GM19193 (cell line): ENCODE results near the gene OR8G1.

Experiments used
- POLR2A ChIP-seq: IDR thresholded peaks from 4 replicates; pipeline ENCODE4 v1.6.1; 2011; ENCODE audit not compliant: insufficient read depth, insufficient read length; ENCODE audit errors: extremely low read depth

Gene OR8G1

DNA sequence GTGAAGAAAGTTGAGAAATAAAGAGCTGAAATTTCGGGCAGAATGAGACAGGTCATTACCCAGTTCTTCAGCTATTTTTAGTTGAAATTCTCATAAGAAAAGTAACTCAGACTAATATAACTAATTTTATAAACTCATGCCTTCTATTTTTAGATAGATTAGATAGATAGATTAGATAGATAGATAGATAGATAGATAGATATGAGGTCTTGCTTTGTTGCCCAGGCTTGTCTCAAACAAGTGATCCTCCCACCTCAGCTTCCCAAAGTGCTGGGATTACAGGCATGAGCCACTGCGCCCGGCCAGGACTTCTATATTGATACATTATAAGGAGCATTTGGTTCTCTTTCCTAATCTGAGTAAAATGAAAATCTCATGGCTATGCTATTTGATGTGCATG, 26.9 kb upstream of the OR8G1 start:
- TF ChIP-seq POLR2A, result no peak

DNA sequence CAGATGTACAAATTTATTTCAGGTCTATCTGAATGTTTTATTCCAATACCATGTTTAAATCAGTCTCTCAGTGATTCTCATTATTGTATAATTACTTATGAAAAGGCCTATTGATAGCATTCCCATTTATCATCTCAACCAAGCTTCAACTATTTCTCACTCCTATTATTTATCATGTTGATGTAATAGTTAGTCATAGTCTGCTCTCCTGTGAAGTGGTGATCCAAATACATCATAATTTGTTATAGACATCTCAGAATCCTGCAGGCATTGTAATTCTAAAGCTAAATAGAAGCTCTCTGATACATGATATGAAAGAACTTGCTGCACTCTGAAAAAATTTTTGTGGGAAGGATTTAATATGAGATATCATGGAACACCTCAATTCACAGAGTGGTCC, 21.8 kb upstream of the OR8G1 start:
- TF ChIP-seq POLR2A, result no peak

DNA sequence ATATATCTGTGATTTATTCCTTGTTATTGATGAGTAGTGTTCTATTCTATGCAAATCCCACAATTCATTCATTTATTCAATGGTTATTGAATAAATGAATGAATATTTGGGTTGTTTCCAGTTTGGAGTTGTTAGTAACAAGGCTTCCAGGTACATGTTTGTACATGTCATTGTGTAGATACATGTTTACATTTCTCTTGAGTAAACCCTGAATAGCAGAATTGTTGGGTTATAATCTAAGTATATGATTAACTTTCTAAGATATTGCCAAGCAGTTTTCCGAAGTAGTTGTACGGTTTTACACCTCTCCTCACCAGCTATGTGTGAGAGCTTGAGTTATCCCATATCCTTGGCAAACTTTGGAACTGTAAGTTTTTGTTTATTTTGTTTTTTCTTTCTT, 18.5 kb upstream of the OR8G1 start:
- TF ChIP-seq POLR2A, result no peak

DNA sequence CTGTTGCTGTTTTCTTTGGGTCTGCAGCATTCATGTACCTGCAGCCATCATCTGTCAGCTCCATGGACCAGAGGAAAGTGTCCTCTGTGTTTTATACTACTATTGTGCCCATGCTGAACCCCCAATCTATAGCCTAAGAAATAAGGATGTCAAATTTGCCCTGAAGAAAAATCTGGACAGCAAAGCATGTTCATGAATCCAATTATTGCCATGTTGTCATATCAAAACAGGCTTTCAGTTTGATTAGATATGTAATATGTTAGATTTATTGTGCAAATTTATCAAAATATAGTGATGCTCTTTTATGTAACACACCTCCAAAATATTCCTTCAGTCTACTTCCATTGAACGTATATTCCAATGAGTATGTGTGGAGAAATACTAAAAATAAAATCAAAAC, 15.4 kb upstream of the OR8G1 start:
- TF ChIP-seq POLR2A, result no peak

DNA sequence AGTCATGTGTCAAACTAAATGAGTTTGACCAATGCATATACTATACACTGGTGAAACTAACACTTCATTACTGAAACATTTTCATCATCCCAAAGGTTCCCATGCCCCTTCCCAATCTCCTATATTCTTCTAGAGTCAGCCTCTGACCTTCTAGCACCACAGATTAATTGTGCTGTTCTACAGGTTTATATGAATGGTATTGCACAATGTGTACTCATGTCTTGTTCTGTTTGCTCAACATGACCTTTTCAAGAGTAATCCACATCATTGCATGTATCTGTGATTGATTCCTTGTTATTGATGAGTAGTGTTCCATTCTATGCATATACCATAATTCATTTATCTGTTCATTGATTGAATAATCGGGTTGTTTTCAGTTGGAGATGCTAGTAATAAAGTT, 7.5 kb upstream of the OR8G1 start:
- no peak for TF ChIP-seq POLR2A

DNA sequence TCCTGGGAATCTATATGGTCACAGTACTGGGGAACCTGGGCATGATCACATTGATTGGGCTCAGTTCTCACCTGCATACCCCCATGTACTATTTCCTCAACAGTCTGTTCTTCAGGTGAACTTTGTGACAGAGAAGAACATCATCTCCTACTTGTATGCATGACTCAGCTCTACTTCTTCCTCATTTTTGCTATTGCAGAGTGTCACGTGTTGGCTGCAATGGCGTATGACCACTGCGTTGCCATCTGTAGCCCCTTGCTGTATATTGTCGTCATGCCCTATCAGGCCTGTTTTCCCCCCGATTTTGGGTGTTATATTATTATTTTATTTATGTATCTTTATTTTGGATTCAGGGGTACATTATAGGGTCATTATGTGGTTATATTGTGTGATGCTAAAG, 2.4 kb upstream of the OR8G1 start:
- no peak for TF ChIP-seq POLR2A

DNA sequence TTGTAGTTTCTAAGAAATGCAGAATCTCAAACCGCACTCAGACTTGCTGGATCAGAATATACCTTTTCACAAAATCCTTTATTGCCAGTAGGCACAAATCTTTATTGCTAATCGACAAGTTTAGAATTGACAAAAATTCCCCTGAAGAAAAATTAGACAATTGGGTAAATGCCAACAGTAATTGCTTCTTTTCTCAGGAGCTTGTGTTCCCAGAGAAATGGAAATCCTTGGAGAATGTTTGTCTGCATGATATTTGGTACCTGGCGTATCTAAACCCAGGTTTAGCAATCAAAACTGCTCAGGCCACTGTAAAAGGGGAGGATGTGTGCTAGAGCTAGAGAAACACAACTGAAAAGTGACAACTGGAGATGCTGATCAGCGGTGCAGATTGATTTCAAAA, 15.2 kb downstream of the OR8G1 start, which contains the start of gene OR8G5:
Gene OR8G5, plus strand, starts transcription at position 301 of the 400 bp plus-strand sequence. CDS start 8,556 bp downstream, outside the sequence.
- TF ChIP-seq POLR2A, result no peak

DNA sequence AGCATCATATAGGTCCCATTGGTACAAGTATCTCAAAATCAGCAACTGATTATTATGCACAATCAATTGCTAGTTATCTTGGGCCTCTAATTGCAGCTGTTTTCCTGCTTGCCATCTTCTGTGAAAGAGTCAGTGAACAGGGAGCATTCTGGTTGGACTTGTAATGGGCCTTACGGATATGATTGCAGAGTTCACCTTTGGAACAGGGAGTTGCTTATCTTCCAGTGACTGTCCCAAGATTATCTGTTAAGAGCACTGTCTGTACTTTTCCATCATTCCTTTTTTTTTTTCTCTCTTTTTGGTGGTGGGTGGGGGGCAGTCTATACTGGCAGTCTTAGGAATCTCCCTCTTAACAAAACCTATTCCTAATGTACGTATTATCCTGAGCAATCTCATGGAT, 33.1 kb downstream of the OR8G1 start:
- no peak for TF ChIP-seq POLR2A

DNA sequence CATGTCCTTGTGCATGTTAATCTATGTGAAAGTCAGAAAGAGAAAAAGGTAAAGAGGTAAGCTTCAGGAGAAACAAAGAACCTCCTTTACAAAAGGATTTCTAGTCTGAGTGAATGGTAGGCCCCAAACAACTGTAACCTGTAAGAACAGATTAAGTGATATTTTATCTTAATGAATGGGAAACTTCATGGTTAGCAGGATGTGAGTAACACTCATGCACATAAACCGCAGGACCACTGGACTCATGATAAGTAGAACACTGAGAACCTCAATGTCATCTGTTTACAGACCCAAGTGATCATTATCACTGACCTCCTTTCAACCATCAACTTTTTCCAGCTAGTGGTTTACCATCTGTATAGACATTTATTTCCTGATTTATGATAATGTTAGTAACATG, 35.2 kb downstream of the OR8G1 start:
- TF ChIP-seq POLR2A, result no peak

DNA sequence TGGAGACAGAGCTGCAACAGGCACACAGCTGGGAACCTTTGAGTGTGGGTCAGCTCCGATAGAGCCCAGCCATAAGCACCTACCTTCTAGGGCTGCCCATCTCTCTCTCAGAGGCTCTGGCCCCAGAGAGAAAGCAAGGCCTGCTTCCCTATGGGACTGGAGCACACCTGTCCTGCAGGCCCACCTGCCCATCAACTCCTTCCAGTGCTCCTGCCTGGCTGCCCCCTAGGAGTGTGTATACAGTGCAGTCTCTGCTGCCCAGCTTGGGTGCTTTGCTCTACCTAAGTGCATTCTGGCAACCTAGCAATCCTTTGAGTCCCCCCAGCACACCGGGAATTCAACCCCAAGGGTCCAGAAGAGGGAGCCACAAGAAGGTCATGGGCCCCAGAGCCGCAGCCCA, 36.3 kb downstream of the OR8G1 start:
- no peak for TF ChIP-seq POLR2A

DNA sequence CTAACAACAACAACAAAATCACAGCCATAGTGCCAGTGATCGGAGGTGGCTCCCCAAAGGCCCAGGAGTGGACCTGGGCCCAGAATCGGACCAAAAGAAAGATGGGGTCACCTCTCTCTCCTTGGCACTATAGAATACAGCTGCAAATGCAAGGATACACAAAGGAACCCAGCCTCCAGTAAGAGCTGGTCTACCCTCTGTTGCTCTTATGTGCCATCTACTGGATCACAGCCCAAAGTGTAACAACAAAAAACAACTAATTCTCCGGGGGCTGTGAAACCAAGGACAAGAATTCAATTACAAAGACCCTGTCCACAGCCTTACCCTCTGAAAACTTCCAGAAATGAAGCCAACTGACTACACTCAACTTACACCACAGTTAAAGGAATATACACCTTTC, 36.9 kb downstream of the OR8G1 start:
- TF ChIP-seq POLR2A, result no peak

DNA sequence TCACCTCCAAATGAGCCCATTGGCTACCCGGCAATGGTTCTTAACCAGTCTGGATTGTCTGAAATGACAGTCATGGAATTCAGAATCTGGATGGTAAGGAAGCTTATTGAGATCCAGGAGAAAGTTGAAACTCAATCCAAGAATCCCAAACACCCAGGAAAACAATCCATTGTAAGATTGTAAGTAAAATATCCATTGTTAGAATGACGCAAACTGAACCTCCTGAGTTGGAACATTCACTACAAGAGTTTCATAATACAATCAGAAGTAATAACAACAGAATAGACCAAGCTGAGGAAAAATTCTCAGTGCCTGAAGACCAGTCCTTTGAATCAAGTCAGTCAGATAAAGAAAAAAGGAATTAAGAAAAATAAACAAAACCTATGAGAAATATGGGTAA, 37.4 kb downstream of the OR8G1 start:
- no peak for TF ChIP-seq POLR2A

DNA sequence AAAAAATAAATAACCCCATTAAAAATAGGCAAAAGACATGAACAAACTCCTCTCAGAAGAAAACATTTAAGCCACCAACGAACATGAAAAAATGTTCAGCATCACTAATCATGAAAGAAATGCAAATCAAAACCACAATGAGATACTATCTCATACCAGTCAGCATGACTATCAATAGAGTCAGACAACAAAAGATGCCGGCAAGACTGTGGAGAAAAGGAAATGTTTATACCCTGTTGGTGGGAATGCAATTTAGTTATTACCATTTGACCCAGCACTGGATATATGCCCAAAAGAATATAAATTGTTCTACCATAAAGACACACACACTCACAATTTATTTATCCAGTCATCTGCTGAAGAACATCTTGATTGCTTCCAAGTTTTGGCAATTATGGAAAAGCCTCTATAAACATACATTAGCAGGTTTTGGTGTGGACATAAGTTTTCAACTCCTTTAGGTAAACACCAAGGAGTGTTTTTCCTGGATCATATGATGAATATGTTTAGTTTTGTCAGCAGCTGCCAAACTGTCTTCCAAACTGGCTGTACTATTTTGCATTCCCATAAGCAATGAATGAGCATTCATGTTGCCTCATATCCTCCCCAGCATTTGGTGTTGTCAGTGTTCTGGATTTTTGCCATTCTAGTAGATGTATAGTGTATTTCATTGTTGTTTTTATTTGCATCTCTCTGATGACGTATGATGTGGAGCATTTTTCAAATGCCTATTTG, 44.9 kb downstream of the OR8G1 start:
- no peak for TF ChIP-seq POLR2A

DNA sequence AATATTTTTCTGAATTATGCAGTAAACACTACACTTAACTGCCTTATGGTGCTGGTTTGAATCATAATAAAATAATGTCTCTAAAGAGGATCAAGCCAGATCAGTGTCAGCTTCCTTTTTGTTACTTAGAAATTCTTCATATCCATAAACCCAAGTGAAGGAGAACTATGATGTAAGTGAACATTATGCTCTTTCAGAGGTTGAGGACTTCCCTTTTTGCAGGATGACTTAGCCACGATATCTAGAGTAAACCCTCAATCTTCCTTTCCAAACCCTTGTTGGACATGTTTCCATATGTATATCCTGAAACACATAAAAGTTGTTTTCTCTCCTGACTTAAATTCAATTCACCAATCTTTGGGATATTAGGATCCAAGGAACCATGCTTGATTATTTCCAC, 53.8 kb downstream of the OR8G1 start:
- no peak for TF ChIP-seq POLR2A

DNA sequence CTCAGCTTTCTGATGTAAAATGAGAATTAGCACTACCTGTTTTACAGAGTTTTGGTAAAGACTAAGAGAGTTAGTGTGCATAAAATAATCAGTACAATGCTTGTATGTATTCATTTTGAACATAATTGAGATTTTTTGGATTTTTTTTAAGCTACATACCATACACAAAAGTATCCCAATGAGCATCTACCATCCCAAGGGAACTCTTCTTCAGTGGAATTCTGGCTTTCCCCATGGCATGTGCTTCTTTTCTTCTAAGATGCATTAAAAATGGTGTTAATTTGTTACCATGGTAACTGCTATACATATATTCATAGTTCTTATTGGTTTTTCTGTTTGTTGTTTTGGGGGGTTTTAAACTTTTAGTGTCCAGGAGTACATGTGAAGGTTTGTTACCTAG, 55.1 kb downstream of the OR8G1 start:
- TF ChIP-seq POLR2A, result no peak

DNA sequence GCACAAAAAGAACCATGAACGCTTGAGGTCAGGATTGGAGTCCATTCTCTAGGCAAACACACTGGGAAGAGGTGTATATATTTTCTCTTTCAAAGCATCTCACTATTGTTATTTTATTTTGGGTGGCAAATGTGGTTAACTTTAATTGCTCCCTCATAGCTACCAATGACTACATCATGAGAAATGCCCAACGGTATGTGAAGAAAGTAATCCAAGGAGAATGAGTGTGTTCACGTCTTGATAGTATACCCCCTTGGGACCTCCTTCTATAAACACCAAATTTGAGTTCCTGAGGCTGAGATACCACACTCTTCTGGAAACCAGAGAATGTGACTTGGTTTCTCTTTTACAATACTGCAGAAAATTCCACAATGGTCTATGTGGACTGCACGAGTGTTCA, 57.0 kb downstream of the OR8G1 start:
- no peak for TF ChIP-seq POLR2A

DNA sequence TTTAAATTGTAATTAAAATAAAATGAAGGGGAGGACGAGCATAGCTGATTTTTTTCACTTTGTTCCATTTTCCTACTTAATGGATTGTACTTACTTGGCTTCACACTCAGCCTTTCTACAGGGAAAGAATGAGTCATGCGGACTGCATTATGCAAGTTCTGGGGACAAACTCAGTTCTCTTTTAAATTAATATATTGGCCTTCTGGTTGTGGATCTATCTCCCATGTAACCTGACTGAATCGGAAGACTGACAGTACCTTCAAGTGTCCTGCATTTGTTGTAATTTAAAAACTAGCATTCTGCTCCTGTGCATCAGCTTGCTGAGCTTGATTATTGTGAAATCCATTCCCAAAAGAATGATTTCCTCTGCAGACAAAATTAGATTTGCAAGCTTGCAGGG, 60.7 kb downstream of the OR8G1 start:
- TF ChIP-seq POLR2A, result no peak

DNA sequence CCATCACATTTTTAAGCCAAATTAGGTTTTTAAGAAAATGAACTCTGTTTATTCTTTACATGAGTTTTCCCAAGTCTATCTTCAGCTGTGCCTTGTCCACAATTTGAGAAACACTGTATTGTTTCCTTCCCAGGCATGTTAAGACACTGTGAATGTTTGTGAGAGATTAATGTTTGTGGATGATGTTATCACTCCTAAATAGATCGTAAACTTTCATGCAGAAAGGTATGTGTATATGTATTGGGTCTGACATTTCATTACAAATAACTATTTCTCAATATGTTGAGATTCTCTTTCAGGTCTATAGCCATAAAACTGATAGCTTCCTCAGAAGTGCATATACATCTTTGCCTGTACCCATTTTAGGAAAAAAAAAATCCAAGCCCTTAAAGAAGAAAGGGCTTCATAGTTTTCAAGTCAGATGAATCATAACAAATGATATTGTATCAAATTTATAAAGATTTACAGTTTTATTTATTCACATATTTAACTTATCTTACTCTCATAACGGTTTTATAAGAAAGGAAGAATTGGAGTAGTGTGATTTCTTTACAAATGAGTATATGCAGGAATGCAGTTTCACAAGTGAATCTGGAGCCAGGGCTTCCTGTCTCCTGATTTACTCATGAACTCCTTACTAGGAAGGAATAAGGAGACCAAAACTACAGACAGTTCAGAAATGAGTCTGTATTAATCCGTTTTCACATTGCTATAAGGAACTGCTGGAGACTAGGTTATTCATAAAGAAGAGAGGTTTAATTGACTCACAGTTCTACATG, 61.6 kb downstream of the OR8G1 start:
- no peak for TF ChIP-seq POLR2A
